Measurements from ENCODE around the gene FAIM2.

- no peak for TF ChIP-seq EP300 (IDR thresholded peaks at IDR 0.05)
- TF ChIP-seq CTCF (IDR thresholded peaks at IDR 0.05): no peak
- no peak for TF ChIP-seq POLR2AphosphoS5 (IDR thresholded peaks at IDR 0.05)
- no peak for TF ChIP-seq POLR2A (IDR thresholded peaks at IDR 0.05)
These were observed 77.7 kb downstream of the FAIM2 start for GRCh38 chr12:49825971-49826421.
